ENCODE data around the gene TNFSF8.

Gene TNFSF8

DNA sequence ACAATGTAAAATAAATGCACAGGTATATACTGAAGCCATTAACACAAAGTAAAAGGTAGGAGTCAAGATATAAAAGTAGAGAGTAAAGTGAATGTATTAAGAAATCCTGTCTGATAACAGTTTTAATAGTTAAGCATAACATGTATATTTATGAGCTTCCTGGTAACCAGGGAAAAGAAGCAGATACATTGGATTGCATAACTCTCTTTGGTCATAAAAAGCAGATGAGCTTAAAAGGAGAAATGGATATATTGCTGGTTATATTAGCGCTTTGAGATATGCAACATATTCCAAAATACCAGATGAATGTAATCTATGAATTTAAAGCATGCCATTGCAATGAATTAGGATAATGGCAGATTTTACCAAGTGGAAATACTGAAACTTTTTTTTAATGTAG is 6.2 kb upstream of the TNFSF8 start:
- DNase-seq (ENCODE audit: low read depth) = no peak

DNA sequence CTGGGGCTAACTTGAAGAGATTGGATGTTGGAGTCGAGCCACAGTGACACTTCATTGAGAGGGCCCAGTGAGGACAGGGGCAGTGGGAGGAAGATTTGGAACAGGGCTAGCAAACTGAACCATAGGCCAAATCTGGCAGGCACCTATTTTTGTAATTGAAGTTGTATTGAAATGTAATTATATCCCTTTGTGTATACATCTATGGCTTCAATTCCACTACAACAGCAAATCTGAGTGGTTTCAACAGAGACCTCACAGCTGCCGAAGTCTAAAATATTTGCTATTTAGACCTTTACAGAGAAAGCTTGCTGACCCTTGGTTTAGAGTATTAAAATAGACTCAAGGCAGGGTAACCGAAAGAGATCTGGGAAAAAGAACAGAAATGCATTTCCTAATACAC is 4.7 kb upstream of the TNFSF8 start:
- DNase-seq (ENCODE audit: low read depth) = no peak

DNA sequence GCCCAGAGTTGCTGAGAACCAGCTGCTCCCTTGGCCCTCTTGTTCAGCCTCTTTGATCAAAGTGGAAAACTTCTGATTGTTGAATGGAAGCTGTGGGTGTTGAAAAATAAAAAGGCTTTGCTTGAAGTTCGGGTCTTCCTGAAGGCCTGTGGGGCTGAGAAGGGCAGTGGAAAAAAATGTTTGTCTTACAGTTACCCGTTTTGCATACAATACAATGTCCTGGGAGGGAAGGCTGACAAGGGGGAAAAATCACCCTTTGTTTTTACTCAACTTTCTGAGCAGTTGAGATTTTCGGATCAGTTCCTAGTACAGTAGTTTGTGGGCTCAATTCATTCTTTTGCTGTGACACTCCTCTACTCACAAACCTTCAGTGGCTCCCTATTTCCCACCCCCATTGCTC is 2.1 kb upstream of the TNFSF8 start:
- no peak for DNase-seq (ENCODE audit: low read depth)

DNA sequence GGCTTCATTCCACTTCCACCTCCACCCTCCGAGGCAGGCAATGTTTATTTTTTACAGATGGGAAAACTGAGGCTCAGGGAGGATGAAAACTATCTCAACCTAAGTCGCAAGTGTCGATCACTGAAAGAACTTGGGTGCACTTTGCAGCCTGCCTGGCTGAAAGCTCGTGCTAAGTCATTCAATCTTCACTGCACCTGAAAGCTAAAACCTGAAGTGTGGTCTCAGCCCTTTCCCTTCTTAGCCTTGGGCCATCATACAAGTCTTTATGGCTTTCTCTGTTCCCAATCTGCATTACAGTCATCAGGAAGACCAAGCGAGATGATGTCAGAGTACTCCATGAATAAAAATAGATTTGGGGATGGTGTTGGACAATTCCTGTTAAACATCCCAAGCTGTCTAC is 1.0 kb upstream of the TNFSF8 start:
- no peak for DNase-seq (ENCODE audit: low read depth)

DNA sequence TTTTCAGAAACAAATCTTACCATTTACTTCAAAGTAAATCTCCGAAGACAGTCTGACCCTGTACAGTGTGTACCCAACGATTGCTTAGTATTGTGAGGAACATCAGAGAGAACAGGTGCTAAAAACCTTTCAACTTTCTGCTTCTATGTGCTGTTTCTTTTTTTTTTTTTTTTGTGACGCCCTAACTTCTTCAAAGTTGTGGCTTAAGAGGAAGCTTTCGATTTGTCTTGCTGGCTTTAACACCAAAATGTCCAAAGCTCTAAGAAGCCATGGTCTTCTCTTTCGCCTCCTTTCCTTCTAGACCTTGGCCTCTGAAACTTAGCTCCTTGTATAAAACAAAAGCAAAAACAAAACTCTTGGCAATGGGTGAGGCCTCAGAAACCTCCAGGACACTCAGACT is 1.2 kb downstream of the TNFSF8 start:
- no peak for DNase-seq (ENCODE audit: low read depth)

DNA sequence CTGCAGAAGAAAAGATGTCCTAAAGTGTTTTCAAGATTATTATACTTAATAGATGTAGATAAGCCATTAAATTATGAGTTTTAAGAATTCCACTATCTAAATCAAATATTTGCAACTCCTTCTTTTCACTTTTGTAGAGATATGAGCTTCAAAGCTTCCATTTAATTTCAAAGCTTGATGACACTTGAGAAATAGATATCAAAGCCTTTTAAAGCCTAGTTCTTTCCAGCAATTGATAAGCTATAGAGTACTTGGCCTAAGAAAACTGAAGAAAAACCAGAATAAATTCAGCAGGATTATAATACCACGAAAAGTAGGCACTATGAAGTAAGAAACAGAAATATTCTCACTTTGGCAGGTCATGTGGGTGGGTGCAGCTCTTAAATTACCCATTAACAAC is 1.7 kb downstream of the TNFSF8 start:
- no peak for DNase-seq (ENCODE audit: low read depth)

DNA sequence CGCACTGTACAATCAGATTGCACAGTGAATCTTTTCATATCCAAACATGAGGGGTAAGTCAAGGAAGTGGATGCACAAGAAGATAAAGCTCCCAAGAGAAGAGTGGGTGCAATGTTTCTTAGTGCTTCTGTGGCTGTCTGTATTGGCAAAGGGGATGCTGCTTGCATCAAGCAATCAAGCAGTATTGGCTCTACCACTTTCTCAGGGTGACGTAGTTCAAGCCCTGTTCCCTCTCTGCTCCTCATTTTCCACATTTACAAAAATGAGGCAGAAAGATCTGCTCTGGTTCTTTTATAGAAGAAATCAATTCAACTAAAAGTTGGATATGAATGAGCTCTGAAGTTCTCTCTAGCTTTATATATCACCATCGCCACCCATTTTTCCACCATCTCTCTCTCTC is 2.3 kb downstream of the TNFSF8 start:
- DNase-seq (ENCODE audit: low read depth) = no peak

DNA sequence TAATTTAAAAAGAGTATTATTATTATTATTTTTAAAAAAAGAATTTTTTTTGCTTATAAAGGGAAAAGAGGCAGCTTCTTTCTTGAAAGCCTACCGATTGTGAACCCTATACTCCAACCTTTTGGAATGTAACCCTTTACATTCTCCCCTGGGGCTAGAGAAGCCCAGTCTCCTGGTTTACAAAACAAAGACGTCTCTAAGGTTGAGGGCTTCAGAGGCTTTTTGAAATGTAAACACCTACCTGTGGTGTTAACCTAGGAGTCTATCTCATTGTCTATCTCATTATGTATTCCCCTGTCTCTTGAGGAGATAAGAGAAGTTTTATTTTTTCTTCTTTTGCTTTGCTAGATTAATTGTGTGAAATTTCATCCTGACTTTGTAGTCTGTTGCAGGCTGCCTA is 4.7 kb downstream of the TNFSF8 start:
- DNase-seq (ENCODE audit: low read depth) = no peak

DNA sequence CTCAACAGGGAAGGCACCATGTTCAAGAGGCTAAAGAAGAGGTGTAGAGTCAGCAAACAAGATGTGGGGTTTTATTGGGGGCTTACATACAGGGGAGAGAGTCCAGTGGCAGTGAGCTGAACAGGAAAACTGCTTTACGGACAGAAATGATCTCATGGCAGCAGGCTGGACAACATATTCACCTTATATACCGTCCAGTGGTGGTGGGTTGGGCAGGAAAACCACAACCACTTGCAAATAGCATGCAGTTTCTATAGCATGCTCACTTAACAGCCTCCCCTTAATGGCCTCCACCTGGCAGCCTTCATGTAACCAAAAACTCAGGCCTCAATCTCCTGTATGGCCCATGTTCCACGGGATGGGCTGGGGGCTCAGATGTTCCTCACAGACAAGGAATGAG is 5.4 kb downstream of the TNFSF8 start:
- DNase-seq (ENCODE audit: low read depth) = no peak

DNA sequence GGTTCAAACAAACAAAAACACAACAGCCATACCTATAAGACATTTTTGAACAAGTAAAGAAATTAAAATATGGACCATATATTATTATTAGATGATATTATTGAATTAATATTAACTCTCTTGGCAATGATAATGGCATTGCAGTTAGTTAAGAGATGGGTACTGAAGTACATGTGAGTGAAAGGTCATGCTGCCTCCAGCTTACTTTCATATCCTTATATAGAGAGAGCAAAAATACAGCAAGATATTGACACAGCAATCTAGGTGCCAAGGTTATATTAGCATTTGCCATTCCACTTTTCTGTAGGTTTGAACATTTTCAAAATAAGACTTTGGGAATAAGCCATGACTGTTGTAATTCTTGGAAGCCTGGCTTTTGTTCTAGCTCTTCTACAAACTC is 6.1 kb downstream of the TNFSF8 start:
- no peak for DNase-seq (ENCODE audit: low read depth)

DNA sequence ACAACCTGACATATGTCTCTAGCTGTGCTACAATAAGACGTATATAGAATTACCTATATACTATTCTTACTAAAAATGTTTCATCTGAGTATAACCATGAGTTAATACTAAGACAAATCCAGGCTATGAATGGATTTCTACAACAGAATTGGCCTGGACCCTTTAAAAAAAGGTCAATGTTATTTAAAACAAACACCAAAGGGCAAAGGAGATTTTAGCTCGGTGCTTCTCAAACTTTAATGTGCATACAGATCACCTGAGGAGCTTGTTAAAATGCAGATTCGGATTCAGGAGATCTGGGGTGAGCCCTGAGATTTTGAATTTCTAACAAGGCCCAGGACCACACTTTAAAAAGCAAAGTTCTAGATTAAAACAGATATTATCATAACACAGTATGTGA is 6.5 kb downstream of the TNFSF8 start:
- no peak for DNase-seq (ENCODE audit: low read depth)

DNA sequence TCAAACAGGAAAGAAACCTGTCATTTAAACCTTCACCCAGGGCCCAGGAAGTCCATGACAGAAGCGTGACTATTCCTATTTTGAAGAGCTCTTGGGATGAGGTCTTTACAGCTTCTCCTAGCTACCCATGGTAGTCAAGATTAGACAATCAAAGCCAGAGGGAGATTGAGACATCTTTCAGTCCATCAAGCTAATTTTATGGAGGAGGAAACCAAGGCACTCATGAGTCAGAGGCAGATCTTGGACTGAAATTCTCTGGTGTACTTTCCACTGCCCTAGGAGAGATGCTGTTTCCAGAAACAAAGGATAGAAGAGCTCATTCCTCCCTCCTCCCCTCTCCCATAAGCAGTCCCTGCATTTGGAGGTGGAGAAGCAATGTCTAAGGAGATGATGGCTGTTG is 9.2 kb downstream of the TNFSF8 start:
- no peak for DNase-seq (ENCODE audit: low read depth)

DNA sequence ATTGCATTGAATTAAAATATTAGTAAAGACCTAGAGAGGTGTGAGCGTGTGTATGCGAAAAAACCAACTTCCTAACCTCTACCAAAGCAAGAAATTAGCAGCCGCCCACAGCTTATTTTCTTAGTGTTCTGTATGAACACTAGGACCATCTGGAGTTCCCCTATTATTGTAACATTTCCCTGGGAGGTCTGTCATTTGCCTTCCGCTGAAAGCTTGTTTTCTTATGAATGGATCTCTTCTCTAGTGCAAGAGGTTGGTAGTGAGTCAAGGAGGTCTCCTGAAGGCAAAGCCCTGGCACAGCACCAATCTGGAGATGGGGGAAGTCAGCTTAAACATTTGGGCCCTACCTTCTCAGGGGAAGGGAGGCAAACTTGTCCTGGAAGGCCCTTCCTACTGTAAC is 10.8 kb downstream of the TNFSF8 start:
- DNase-seq (ENCODE audit: low read depth) = no peak

DNA sequence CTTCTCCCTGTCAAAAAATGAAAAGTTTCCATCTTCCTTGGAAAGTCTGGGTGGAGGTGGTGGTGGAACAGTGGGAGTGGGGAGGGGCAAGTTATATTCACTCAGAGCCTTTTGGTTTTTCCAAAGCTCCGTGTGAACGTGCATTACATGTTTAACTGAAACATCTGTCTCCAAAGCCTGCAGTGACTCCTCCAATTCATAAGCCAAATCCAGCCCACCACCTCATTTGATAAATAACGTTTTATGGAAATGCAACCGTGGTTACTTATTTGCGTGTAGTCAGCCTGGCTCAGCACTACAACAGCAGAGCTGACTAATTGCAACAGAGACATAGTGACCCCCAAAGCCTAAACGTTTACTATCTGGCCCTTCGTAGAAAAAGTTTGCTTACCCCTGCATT is 13.9 kb downstream of the TNFSF8 start:
- DNase-seq (ENCODE audit: low read depth) = no peak

DNA sequence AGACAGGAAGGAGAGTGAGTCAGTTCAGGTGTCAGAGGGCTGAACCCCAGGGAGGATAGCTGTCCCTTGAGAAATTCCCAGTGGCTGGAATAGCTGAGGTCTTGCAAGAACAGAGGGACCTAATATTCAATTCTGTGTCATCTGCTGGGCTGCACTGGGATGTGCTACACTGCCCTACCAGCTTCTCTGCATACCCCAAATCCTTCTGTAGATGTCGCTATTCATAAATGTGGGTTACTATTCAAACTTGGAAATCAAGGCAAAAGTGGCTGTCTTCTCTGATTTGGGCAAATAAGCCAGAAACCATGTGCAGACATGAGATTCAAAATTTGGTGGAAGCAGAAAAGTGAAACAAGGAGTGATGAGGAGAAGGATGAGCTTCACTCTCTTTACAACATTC is 16.3 kb downstream of the TNFSF8 start:
- no peak for DNase-seq (ENCODE audit: low read depth)

DNA sequence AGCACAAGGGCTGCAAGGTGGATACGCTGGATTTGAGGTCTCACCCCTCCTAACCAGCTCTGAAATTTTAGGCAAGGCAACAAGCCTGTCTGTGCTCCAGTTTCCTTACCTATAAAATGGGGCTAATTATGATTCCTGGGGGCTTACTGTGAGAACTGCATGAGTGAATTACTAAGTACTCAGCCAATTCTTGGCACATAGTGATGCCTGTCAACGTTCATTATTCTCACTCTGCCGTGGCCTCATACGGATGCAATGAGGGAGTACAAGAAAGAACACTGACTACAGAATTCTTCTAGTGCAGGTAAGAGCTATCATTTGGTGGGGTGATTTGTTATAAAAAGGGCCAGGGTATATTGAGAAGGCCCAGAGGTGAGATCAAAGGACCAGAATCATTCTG is 16.7 kb downstream of the TNFSF8 start:
- no peak for DNase-seq (ENCODE audit: low read depth)

DNA sequence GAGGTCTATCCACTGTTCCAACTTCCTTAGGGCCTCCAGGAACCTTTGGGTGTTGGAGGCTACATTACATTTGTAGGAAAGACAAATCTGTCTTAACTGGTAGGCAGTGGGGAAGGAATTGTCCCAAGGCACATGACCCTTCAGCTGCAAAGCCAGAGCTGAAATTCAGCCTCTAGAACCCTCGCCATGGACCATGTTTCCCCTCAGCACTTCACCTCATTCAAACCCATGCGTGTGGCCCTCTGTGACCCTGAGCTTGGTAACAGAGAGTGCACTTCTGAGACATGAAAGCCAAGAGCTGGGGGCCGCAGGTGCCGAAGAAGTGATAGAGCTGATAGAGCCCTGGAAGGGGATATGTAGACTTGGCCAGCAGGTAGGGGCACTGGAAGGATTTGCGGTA is 17.2 kb downstream of the TNFSF8 start:
- no peak for DNase-seq (ENCODE audit: low read depth)

DNA sequence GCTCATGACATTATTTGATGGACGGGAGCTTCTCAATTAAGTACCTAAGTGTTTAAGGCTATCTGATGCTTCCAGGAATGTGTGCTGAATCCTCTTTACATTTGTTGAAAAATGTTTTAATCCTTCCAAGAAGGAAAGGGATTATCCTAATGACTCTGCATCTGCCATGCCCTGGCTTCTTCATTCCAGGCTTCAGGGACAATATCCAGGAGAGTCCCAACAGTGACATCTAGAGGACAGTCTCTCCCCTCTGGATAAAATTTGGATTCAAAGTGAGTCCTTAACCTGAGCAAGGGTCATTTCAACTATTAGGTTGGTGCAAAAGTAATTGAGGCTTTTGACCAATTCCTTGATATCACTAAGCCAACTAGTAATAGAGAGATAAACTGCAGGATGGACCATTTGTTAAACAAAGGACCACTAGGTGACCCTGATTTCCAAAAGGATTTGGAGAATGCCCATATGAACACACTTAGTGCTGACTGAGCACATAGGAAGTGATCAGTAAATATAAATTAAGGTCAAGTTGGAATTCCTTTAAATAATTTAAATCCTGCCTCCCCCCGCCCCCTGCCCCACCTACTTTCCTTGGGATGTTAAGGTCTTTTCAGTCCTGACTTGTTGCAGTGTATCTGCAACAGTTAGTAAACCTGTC is 19.1 kb downstream of the TNFSF8 start:
- DNase-seq (ENCODE audit: low read depth) = no peak

DNA sequence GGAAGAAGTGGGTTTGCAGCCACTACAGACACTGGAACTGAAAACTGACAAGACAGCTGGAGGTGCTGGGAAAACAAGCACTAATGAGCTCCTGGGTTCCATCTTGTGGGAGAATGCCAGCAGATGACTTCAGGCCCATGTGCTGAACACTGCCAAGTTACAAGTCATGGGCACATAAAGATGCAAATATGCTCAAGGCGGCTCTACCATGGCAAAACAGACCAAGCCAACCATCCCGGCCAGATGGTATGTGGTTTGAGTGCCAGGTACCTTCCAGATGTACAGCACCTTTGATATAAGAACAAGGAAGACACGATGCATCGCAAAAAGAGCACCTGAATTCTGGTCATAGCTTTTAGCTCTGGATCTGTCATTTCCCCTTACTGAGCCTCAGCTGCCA is 19.9 kb downstream of the TNFSF8 start:
- no peak for DNase-seq (ENCODE audit: low read depth)

DNA sequence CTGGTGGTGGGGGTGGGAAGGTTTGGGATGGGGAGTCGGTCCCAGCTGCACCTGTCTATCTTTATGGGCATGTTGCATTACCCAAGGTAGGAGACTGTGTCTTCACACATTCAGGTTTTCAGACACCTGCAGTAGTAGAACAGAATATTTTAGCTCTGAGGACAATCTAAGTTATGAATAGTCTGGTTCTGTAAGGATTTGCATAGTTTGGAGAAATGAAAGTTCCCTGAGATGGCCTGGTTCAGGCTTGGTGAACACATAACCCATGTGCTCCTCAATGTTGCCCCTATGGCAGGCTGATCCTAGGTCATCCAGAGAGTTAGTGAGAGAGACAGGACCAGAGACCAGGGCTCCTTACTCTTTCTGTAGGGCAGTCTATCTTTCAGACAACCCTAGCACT is 20.7 kb downstream of the TNFSF8 start:
- no peak for DNase-seq (ENCODE audit: low read depth)

DNA sequence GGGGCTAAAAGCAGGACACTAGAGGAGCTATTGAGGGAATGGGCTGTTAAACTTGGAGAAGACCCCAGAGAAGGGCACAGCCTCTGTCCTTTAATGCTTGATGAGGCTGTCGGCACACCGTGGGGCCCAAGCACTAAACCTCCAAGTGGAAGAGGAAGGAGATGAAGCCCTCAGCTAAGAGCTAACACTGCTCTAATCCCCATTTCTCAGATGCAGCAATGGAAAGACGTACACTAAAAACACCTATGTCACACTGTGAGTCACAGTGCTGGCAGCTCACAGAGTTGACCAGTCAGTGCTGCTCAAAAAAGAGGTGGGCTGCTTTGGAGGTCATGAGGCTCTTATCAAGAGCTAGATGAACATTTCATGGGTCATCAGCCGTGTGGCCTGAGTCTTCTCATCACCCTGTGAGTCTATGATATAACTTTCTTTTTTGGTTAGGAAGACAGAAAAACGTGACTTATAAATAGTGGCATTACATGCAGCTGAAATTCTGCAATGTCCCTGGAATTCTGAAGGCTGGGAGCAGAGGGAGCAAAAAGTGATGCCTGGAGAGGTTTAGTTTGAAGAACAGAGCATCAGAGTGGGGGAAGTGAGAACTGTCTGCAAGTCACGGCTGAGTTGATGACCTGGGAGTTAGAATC is 21.5 kb downstream of the TNFSF8 start:
- no peak for DNase-seq (ENCODE audit: low read depth)

DNA sequence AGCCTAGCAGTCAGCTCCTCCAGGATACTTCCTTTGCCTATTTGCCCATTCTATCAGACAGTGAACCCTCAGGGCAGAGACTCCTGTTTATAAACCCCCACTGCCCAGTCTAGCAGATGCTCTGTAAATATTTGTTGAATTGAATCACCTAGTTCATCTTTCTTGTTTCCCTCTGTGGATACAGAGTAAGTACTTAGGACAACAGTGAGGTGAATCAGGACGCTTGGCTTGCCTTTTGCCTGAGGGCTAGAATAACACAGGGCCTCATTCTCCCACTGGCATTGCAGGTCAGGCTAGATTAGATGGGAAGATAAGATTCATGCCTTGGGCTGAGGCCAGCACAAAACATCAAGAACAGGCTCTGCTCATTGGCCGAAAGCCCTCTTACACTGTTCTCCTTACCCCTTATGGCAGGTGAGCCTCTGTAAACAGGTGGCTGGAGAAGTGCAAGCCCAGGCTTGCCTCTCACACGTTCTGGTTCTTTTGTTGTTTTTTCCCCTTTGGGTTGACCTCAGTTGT is 22.2 kb downstream of the TNFSF8 start:
- DNase-seq (ENCODE audit: low read depth) = no peak

DNA sequence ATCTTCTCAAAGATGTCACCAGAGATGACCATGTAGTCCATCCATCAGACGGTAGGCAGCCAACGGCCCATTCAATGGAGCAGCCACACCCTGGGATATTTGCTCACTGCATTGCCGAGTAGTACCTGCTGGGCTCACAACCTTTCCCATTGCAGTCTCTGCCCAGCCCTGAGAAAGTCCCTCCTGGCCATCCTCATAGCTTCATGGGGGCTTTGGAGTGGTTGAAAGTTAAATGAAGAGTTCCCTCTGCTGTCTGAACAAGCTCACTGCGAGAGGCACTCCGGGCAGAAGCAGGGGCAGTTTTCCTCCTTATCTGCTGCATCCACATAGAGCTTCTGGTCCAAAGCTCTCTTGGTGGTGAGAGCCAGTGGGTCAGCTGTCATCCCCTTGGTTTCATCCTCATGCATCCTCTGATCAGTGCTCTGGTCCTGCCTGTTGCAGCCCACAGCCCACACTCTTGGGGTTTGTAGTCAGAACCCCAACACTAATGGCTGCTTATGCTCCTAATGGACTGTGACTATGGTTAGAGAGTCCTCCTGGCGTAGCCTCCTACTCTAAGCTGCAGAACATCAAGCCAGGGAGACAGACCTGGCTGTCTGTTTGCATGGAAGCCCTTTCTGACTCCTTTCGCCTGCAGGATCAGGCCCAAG is 23.3 kb downstream of the TNFSF8 start:
- DNase-seq (ENCODE audit: low read depth) = no peak

Data from activated T-cell treated with anti-CD3 and anti-CD28 coated beads for 24 hours (primary cell).